RWPE1 (cell line): ENCODE data around the gene KIAA1549.

Experiments
- CTCF ChIA-PET: fragments of 350-600 bp; sonication (Branson Sonifier 250); formaldehyde crosslinking; extraction: SDS; loops from one replicate; lab custom pipeline; 2021; lab: Yijun Ruan, JAX
- POLR2A ChIA-PET: fragments of 400-600 bp; formaldehyde crosslinking; extraction: SDS; loops from one replicate; lab custom pipeline; 2020; ENCODE audit warnings: antibody characterized with exemption; ENCODE audit not compliant: low non-redundant PET; lab: Yijun Ruan, JAX
- DNase-seq: peaks from one replicate; pipeline ENCODE4 v3.0.0; 2012; ENCODE audit warnings: low spot score
- H3K27ac ChIP-seq: fragments of 450-650 bp; 2 replicates; pipeline ENCODE4 v1.5.1; 2017
- CTCF ChIP-seq: fragments of 450-650 bp; conservative IDR thresholded peaks from 2 replicates; pipeline ENCODE4 v1.5.1; 2017; ENCODE audit warnings: low read depth, mild to moderate bottlenecking

Gene KIAA1549

GRCh38 chr7:138907201-138907847 is 73.9 kb downstream of the KIAA1549 start:
- POLR2A ChIA-PET = no interaction called here
- no peak for TF ChIP-seq CTCF

GRCh38 chr7:138903859-138904435 is 77.2 kb downstream of the KIAA1549 start:
- ChIA-PET POLR2A (no interaction called here), CTCF (no interaction called here)
- no peak for TF ChIP-seq CTCF
- DNase-seq = no peak
- no peak overlapping the region for H3K27ac ChIP-seq

More at GRCh38 chr7:138907201-138907847, 73.9 kb downstream of the KIAA1549 start:
- no peak for DNase-seq
- CTCF ChIA-PET = no interaction called here
- no peak overlapping the region for H3K27ac ChIP-seq

DNA sequence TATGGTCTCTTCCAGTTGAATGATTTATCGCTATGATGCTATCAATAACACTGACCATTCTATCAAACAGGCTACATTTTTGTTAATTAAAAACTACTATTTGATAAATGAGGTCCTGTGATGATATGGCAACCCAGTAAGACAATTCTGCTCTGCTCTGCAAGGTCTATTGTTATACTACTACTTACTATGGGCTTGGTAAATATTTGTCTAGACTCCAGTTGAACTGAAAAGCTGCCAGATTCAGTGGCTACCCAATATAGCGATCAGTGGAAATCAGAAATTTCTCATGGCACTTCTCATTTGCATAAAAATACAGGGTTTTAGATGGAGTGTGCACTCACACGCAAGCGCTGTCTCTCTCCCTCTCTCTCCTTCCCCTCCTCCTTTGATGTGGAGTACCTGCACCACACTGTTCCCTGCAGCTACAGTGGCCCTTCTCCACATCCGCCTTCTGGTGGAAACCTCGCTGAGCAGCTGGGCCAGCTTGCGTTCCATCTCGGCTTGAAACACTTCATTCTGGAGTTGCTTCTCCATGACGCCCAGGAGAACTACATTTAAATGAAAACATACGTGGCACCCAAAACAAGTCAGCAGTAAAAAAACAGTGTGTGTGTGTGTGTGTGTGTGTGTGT is 77.9 kb downstream of the KIAA1549 start:
- no peak for DNase-seq
- no peak for TF ChIP-seq CTCF
- CTCF ChIA-PET = no interaction called here
- POLR2A ChIA-PET = no interaction called here
- no peak overlapping the region for H3K27ac ChIP-seq

GRCh38 chr7:138902161-138902560 is 79.0 kb downstream of the KIAA1549 start:
- CTCF ChIA-PET = no interaction called here
- no peak overlapping the region for H3K27ac ChIP-seq

DNA sequence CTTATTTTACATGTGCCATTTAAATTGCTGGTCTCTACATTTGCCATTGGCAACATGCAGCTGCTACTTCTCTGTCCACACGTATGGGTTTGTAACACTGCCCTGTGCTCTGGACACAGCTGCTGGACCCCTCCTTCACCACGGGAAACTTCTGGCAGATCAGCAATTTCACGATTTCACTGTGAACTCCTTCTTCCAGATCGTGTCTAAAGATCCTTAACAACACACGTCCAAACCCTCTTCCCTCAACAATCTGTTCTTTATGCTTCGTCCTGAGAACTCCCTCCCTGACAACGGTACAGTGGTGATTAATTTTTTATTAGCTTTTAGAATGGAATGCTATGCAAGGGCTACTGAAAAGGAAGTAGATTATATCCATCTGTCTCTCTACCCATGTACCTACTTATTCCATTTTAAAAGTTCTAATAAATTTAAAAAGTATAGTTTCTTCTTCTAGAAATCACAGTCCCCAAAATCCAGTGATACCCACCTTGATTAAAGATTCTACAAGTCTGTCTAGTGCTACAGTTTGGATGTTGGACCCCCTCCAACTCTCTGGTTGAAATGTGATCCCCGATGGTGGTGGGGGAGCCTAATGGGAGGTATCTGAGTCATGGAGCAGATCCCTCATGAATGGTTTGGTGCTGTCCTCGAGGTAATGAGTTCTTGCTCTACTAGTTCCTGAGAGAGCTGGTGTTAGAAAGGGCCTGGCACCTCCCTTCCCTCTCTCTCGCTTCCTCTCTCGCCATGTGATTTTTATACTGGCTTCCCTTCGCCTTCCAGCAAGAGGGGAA is 81.0 kb downstream of the KIAA1549 start:
- H3K27ac ChIP-seq = no peak overlapping the region
- ChIA-PET CTCF (no interaction called here), POLR2A (no interaction called here)
- no peak for TF ChIP-seq CTCF
- DNase-seq = no peak

More at GRCh38 chr7:138902161-138902560, 79.0 kb downstream of the KIAA1549 start:
- no peak for TF ChIP-seq CTCF
- POLR2A ChIA-PET = no interaction called here
- DNase-seq = no peak

DNA sequence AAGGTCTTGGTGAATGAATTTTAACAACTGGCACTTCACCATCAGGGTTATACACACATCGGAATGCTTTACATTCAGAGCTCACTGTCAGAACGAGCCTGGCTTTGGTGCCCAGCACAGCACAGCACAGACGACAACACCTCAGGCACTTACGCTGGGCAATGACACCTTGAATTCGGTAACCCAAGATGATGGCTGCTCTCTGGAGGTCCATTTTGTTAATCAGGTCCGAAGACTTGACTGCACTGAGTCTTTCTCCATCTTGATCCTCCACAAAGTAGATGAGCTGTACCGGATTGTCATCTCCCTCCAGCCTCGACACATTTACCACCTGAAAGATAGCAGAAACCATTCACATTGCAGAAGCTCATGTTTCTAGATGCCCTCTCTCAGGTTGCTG is 82.4 kb downstream of the KIAA1549 start:
- no peak for TF ChIP-seq CTCF
- no peak for DNase-seq
- POLR2A ChIA-PET = no interaction called here
- CTCF ChIA-PET = interaction anchor here (0.6 kb wide), 1 partner anchor 177 kb away, joined by 3 read pairs; no protein-coding TSS in a partner anchor
- no peak overlapping the region for H3K27ac ChIP-seq
